ENCODE measurements around the gene LMOD2.

DNA sequence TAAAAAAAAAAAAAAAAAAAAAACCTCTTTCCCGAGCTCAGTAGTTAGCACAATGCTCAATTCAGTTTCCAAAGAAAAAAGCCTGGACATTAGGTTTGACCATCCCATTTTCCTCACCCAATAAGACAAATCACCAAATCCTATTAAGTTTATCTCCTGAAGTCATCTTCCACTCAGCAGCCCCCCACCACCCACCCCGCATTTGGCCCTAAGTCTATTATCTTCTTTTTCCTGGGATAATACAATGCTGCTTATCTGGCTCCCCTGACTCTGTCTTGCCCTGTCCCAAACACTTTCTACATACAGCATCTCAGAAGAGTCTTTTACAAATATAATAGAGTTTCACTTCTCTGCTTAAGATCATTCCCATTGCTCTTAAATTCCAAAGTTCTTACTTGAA, 17.8 kb upstream of the LMOD2 start:
- TF ChIP-seq, protein P1, sequence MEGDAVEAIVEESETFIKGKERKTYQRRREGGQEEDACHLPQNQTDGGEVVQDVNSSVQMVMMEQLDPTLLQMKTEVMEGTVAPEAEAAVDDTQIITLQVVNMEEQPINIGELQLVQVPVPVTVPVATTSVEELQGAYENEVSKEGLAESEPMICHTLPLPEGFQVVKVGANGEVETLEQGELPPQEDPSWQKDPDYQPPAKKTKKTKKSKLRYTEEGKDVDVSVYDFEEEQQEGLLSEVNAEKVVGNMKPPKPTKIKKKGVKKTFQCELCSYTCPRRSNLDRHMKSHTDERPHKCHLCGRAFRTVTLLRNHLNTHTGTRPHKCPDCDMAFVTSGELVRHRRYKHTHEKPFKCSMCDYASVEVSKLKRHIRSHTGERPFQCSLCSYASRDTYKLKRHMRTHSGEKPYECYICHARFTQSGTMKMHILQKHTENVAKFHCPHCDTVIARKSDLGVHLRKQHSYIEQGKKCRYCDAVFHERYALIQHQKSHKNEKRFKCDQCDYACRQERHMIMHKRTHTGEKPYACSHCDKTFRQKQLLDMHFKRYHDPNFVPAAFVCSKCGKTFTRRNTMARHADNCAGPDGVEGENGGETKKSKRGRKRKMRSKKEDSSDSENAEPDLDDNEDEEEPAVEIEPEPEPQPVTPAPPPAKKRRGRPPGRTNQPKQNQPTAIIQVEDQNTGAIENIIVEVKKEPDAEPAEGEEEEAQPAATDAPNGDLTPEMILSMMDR (IDR thresholded peaks at IDR 0.05; ENCODE audit: low read depth, low read length, poor library complexity, severe bottlenecking): no peak
- no peak for TF ChIP-seq EZH2phosphoT487 (IDR thresholded peaks at IDR 0.05; ENCODE audit: borderline replicate concordance, low read length)

Measured in DOHH2 (cell line).